Right lobe of liver (tissue), 4 donors: Measurements from ENCODE around the gene EHD4.

ENCODE experiments used
- CTCF ChIP-seq, 4 donors: fragments of 200-600 bp in 3 of 4; fragments of 450-650 bp in 1 of 4; IDR thresholded peaks; one replicate each; pipeline versions ENCODE4 v1.5.1 to v1.8.0; 2016 to 2022; ENCODE audit warnings: antibody characterized with exemption in 4 of 4, mild to moderate bottlenecking in 2 of 4
- POLR2A ChIP-seq: fragments of 450-650 bp; IDR thresholded peaks from one replicate; pipeline ENCODE4 v1.6.1; 2017; ENCODE audit warnings: antibody characterized with exemption, mild to moderate bottlenecking
- donor health status: DM: no; HTN: no; CAD: no.
- donor health status: DM: no; HTN: no; CAD: no.
- donor health status: DM: no; HTN: yes; CAD: no.

- TF ChIP-seq POLR2A = no peak
- no peak for TF ChIP-seq CTCF (IDR thresholded peaks at IDR 0.05)
These were observed 118.5 kb downstream of the EHD4 start for GRCh38 chr15:41853831-41854230.
